Endodermal cell (in vitro differentiated cells): ENCODE results near the gene PDXP. TPM values are rescaled to one million over a fixed set of nuclear protein-coding genes. Genes with fewer than 3 reads are reported as not detected.

Source experiments
- DNase-seq: peaks from one replicate; pipeline ENCODE4 v3.0.0-alpha.2; 2017
- H3K27ac ChIP-seq: 2 replicates; pipeline ENCODE4 v1.5.1; 2013; ENCODE audit warnings: mild to moderate bottlenecking, low read depth, low read length, moderate library complexity
- H3K27me3 ChIP-seq: 2 replicates; pipeline ENCODE4 v1.6.1; 2013; ENCODE audit warnings: mild to moderate bottlenecking, low read length, moderate library complexity; ENCODE audit not compliant: insufficient read depth, control insufficient read depth, poor library complexity, severe bottlenecking
- H3K36me3 ChIP-seq: 2 replicates; pipeline ENCODE4 v1.7.0; 2013; ENCODE audit warnings: mild to moderate bottlenecking, low read length, moderate library complexity; ENCODE audit not compliant: control insufficient read depth, insufficient read depth
- H3K4me1 ChIP-seq: one replicate; pipeline ENCODE4 v1.7.0; 2013; ENCODE audit warnings: low read length; ENCODE audit not compliant: control insufficient read depth, insufficient read depth
- H3K4me3 ChIP-seq: 2 replicates; pipeline ENCODE4 v1.5.1; 2013; ENCODE audit warnings: mild to moderate bottlenecking, low read length, moderate library complexity
- H3K9ac ChIP-seq: 2 replicates; pipeline ENCODE4 v1.6.1; 2013; ENCODE audit warnings: mild to moderate bottlenecking, low read length, moderate library complexity; ENCODE audit not compliant: poor library complexity, severe bottlenecking; ENCODE audit errors: extremely low read depth
- H3K9me3 ChIP-seq: 2 replicates; pipeline ENCODE4 v1.6.1; 2013; ENCODE audit warnings: mild to moderate bottlenecking, low read length, moderate library complexity; ENCODE audit not compliant: control insufficient read depth
- H3K27ac Mint-ChIP-seq: 2 replicates; pipeline ENCODE4 v1.8.0; 2020; ENCODE audit warnings: mixed read lengths
- H3K27me3 Mint-ChIP-seq: 2 replicates; pipeline ENCODE4 v1.8.0; 2021; ENCODE audit warnings: mild to moderate bottlenecking, mixed read lengths; ENCODE audit not compliant: insufficient read depth
- H3K36me3 Mint-ChIP-seq: 2 replicates; pipeline ENCODE4 v1.8.0; 2020; ENCODE audit warnings: low read depth, mixed read lengths
- H3K4me1 Mint-ChIP-seq: 2 replicates; pipeline ENCODE4 v1.8.0; 2020; ENCODE audit warnings: mixed read lengths
- H3K4me3 Mint-ChIP-seq: 2 replicates; pipeline ENCODE4 v1.8.0; 2020; ENCODE audit warnings: mild to moderate bottlenecking, moderate library complexity, mixed read lengths
- H3K9me3 Mint-ChIP-seq: 2 replicates; pipeline ENCODE4 v1.8.0; 2020; ENCODE audit warnings: mild to moderate bottlenecking, mixed read lengths
- WGBS, 2 experiments: methylation state at CpG; one replicate each; pipeline versions ENCODE4 v1.1.5 to v1.1.7; 2013; ENCODE audit warnings: missing lambda C conversion rate in 2 of 2, mixed read lengths in 1 of 2; ENCODE audit not compliant: insufficient coverage in 1 of 2, insufficient read length in 1 of 2; 5-methylcytosine and 5-hydroxymethylcytosine counted together
- total RNA-seq, 2 donors: library from RNA; stranded (reverse); fragmentation: NEBNext Ultra II Directional in 1 of 2; extraction: Animal tissue kit (Norgen Biotek cat#: 25700) in 1 of 2; gene quantifications; 2 replicates in 1 of 2; 3 replicates in 1 of 2; pipeline ENCODE4 v1.2.1, GENCODE V29; 2021
- TF ChIP-seq, protein P1 (sequence below): fragments of 200-600 bp; sonication (generic); conservative IDR thresholded peaks from 2 replicates; pipeline ENCODE4 v1.5.0; 2021; ENCODE audit warnings: antibody characterized with exemption, mild to moderate bottlenecking

PDXP gene
- total RNA-seq, 2 donors from 2014 or later = 23.5 to 29.3 TPM

DNA sequence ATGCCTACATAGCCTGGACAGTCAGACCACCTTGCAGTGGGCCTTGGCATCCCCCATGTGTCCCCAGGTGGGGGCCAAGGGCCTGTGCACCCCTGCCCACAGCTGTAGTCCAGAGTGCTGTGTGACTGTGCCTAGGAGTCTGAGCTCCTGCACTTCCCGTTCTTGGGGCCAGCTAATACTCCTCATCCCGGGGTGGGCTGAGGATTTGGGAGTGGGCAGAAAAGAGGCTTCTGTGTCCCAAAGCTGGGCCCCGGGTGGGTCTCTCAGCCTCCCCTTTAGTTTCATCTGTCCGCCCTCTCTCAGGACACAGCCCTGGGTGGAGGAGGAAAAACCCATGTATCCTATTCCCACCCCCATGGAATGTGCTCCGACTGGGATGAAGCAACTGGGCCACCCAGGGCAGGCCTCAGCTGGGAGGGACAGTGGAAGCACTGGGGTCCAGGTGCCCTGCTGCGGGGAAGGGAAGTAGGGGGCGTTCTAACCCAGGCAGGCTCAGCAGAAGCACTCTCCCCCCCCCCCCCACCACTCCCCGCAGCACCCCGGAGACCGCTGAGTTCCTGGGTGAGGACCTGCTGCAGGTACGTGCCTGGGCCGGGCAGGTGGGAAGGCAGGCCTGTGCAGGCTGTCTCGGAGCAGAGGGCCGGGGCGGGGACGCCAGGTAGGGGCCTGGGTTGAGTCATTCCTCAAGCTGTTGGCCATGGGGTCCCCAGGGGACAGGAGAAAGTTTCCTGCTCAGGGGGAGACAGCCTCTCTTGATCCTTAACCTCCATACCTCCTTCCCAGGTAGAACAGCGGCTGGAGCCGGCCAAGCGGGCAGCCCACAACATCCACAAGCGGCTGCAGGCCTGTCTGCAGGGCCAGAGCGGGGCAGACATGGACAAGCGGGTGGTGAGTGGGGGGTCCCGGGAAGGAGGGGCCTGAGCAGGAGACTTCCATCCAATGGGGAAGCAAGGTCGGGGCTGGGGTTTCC lies 17.6 kb upstream of the PDXP start:
- Histone ChIP-seq H3K27ac (no peak overlapping the region), H3K9ac (no peak overlapping the region), H3K4me3 (peak overlapping the region; percentile 87), H3K36me3 (peaks cover 9% of the 10 kb centered on the region), H3K27me3 (no peaks in the 10 kb centered on the region), H3K9me3 (no peaks in the 10 kb centered on the region), H3K4me1 (peaks cover 6% of the 10 kb centered on the region)
- H3K27ac Mint-ChIP-seq = no peak overlapping the region
- 87 to 90% methylated on average over 11 to 23 of the region's 24 CpGs for WGBS, 2 experiments
- no peaks in the 10 kb centered on the region for H3K27me3 Mint-ChIP-seq
- peak overlapping the region; percentile 69 for H3K4me3 Mint-ChIP-seq
- DNase-seq = no peak
- TF ChIP-seq, protein P1, sequence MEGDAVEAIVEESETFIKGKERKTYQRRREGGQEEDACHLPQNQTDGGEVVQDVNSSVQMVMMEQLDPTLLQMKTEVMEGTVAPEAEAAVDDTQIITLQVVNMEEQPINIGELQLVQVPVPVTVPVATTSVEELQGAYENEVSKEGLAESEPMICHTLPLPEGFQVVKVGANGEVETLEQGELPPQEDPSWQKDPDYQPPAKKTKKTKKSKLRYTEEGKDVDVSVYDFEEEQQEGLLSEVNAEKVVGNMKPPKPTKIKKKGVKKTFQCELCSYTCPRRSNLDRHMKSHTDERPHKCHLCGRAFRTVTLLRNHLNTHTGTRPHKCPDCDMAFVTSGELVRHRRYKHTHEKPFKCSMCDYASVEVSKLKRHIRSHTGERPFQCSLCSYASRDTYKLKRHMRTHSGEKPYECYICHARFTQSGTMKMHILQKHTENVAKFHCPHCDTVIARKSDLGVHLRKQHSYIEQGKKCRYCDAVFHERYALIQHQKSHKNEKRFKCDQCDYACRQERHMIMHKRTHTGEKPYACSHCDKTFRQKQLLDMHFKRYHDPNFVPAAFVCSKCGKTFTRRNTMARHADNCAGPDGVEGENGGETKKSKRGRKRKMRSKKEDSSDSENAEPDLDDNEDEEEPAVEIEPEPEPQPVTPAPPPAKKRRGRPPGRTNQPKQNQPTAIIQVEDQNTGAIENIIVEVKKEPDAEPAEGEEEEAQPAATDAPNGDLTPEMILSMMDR = no peak
- peaks cover 18% of the 10 kb centered on the region for H3K36me3 Mint-ChIP-seq
- no peaks in the 10 kb centered on the region for H3K9me3 Mint-ChIP-seq
- peaks cover 14% of the 10 kb centered on the region for H3K4me1 Mint-ChIP-seq

DNA sequence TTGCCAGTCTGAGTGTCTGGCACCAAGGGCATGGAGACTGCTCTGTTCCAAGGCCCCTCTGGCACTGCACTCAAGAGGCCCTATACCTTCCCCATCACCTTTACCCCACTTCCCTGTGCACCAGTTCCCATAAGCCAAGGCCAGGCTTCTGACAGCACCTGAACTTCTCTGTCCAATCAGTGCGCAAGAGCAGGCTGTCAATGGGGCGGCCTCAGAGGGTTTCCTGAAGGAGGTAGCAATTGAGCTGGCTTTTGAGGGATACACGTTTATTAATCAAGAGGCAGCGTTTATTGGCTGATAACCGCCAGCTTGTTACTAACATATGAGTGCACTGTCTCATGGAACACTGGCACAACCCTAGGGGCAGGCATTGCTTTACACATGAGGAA lies 17.0 kb upstream of the PDXP start:
- TF ChIP-seq, protein P1 = no peak
- Histone ChIP-seq H3K4me1 (peaks cover 6% of the 10 kb centered on the region), H3K4me3 (no peak overlapping the region), H3K27me3 (no peaks in the 10 kb centered on the region), H3K9me3 (no peaks in the 10 kb centered on the region), H3K27ac (no peak overlapping the region), H3K36me3 (peaks cover 10% of the 10 kb centered on the region), H3K9ac (no peak overlapping the region)
- H3K9me3 Mint-ChIP-seq = no peaks in the 10 kb centered on the region
- 94 to 100% methylated on average over 5 of the region's 5 CpGs for WGBS, 2 experiments
- H3K4me3 Mint-ChIP-seq = no peak overlapping the region
- DNase-seq = no peak
- no peak overlapping the region for H3K27ac Mint-ChIP-seq
- no peaks in the 10 kb centered on the region for H3K27me3 Mint-ChIP-seq
- H3K36me3 Mint-ChIP-seq = peaks cover 20% of the 10 kb centered on the region
- H3K4me1 Mint-ChIP-seq = peaks cover 13% of the 10 kb centered on the region

DNA sequence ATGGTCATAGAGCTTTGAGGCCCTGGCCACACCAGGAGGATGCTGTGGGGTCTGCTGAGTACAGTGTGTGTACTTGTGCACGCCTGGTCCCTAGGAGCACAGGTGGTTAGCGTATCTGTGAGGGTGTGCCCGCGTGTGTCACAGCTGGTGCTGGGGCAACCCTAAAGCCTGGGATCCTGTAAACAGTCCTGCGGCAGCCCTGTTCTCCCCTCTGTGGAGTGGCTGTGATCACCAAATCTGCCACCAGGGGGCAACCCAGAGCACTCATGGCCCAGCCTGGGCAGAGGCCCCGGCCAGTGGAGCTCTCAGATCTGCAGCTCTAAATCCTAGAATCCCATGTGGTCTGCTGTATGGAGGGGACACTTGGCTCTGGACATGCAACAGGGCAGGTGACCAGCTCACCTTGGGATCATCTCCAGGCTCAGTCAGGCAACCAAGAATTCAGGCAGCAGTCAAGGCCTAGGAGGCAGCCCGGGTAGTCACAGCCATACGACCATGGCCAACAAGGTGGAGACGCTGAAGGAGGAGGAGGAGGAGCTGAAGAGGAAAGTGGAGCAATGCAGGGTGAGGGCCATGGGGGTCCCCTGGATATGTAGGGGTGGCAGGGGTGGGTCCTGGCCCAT lies 15.2 kb upstream of the PDXP start:
- Histone ChIP-seq H3K4me1 (peaks cover 6% of the 10 kb centered on the region), H3K9ac (no peak overlapping the region), H3K27ac (no peak overlapping the region), H3K36me3 (peaks cover 18% of the 10 kb centered on the region), H3K9me3 (no peaks in the 10 kb centered on the region), H3K4me3 (no peak overlapping the region), H3K27me3 (no peaks in the 10 kb centered on the region)
- H3K27ac Mint-ChIP-seq = no peak overlapping the region
- peaks cover 9% of the 10 kb centered on the region for H3K4me1 Mint-ChIP-seq
- TF ChIP-seq, protein P1 = peak; percentile 96
- WGBS, 2 experiments = 60 to 65% methylated on average over 9 of the region's 9 CpGs
- H3K36me3 Mint-ChIP-seq = peaks cover 26% of the 10 kb centered on the region
- H3K4me3 Mint-ChIP-seq = no peak overlapping the region
- H3K27me3 Mint-ChIP-seq = no peaks in the 10 kb centered on the region
- no peaks in the 10 kb centered on the region for H3K9me3 Mint-ChIP-seq
- peak; percentile 97 for DNase-seq
